Stimulated activated CD4-positive, alpha-beta T cell treated with anti-CD3 and anti-CD28 coated beads, Interleukin-1b, Interleukin-23, amount 100 ng/mL, for 48 hours (primary cell): ENCODE data around the gene ADGRL3.
"Not testable (repeated sequence)": the region's sequence is repeated elsewhere in the genome, so short reads cannot be mapped to it uniquely, and the experiment has no call there.

ENCODE experiments used
- DNase-seq: peaks from one replicate; pipeline ENCODE4 v3.0.0-alpha.2; 2020

ADGRL3 gene

GRCh38 chr4:61933527-61933926, 733.4 kb downstream of the ADGRL3 start:
- DNase-seq = no peak

DNA sequence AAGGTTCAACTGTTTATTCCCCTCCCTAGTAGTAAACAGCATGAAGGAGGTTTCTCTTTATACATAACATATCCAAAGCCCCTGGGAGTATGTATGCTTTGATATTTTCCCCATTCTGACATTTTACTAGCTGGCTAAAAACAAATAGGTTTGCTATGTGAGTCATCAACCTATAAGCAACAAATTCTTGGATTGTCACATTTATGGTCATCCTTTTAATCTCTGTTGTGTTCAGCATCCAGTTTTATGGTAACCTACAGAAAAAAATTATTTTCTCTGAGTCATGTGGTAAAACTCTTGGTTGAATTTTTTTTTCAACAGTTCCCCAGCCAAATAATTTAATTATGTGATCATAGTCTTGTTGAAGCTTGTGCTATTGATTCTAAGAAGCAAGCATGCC, 734.1 kb downstream of the ADGRL3 start:
- DNase-seq = no peak

DNA sequence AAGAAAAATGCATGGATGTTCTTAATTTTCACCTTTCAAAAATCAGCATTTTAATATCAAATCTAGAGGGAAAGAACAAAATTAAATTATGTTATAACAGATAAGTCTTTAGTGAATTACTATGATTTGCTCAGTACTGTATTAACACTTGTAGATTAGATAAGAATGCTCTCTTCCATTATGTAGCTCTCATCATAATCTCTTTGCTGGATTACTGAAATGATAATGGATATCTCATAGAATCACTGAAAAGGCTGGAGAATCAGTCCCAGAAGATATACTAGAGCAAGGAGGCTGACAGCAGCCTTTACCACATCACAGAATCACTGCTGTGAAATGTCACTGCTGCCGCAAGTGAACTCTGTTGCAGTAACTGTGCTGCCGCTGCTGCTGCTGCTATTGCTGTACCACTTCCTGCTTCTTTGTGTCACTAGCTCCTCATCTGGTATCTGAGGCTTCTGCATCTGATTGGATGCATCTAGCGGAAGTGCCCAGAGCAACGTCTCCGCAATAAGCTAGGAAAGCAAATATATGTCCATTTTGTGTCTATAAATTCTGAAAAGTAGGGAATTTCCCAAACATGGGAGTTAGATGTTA, 738.2 kb downstream of the ADGRL3 start:
- peak; percentile 6 for DNase-seq

- DNase-seq = no peak
Measured at GRCh38 chr4:61950625-61951024, 750.5 kb downstream of the ADGRL3 start.

- no peak for DNase-seq
Measured at GRCh38 chr4:61953386-61953785, 753.3 kb downstream of the ADGRL3 start.

DNA sequence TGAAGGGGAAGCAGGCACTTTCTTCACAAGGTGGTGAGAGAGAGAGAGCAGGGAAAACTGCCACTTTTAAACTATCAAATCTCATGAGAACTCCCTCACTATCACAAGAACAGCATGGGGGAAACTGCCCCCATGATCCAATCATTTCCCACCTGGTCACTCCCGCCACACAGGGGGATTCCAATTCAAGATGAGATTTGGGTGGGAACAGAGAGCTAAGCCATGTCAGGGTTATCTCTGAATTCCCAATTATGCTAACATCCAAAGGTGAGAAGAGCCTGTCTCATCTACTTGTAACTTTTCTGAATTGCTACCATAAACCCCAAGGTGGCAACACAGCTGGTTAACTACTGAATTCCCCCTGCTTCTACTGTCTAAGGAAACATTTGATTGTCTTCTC, 758.5 kb downstream of the ADGRL3 start:
- DNase-seq = no peak

GRCh38 chr4:61959087-61959486, 759.0 kb downstream of the ADGRL3 start:
- DNase-seq = no peak

DNA sequence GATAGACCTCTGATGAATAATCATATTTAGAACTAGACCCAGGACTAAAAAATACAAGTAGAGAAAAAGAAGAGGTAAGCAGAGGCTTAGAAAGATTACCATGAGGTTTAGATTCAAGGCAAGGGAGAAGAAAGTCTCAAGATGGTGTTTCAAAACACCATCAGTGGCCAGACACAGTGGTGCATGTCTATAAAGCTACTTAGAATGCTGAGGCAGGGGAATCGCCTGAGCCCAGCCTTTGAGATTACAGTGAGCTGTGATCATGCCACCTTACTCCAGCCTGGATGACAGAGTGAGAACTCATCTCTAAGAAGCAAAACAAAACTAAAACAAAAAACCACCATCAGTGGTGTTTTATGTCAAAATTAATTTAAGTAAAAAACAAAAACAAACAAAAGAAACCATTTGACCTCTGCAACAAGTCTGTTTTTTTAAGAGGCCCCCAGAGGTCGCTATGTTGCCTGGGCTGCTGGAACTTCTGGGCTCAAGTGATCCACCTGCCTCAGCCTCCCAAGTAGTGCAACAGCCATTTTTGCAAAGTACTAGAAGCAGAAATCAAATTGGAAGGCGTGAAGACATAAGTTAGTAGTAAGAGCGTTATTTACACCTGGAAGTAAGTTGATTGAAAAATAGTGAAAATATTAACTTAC, 784.3 kb downstream of the ADGRL3 start:
- no peak for DNase-seq

GRCh38 chr4:61985426-61985825, 785.3 kb downstream of the ADGRL3 start:
- DNase-seq = no peak

GRCh38 chr4:61986929-61987328, 786.8 kb downstream of the ADGRL3 start:
- DNase-seq = not testable (repeated sequence)

DNA sequence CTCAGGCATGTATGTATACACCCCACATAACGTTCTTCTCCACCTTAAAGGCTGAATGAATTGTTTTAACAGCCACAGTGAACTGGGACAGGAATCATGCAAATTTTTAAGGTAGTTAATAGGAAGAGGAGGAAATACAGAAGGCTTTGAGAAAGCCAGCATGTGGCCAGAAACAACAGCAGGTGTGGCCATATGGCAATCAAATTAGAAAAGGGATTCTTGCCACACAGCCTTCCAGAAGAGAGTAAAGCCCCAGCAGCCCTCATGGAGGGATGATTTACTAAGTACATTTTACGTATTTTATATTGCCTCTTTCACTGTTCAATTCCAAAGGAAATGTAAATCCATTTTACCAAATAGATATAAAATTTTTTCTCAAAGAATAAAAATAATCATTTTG, 792.2 kb downstream of the ADGRL3 start:
- no peak for DNase-seq

DNA sequence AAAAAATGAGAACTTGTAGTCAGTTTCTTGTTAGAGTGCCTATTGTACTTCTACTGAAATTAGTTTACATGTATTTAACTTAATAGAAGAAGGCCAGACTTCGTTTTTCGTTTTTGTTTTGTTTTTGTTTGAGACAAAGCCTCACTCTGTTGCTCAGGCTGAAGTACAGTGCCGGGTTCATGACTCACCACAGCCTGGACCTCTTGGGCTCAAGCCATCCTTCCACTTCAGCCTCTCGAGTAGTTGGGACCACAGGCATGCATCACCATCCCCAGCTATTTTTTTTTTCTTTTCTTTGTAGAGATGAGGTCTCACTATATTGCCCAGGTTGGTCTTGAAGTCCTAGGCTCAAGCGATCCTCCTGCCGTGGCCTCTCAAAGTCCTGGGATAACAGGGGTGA, 793.9 kb downstream of the ADGRL3 start:
- no peak for DNase-seq

DNA sequence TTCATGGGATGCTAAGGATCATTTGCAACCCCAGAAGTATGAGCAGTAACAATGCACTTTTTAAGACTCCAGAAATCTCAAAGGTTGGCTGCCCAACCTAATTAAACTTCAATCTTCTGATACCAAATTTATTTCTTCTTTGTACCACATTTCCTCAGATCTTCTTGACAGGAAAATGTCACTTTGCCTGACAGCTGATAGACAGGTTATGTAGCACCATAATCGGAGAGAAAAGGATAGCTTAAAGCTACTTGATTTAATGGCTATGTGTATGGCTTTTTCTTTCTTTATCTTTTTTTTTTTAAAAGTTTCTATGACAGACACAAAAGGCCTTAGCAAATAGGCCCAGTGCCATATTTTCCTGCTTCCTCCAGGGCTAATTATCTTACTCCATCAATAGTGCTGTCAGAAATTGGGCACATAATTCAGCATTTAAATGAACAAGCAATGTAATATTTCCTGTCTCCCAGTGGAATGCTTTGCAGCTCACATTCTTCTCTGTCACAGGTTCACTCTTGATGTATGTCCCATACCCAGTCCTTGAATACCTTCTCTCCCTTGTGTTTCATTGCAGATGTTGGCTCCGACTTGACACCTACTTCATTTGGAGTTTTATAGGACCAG, 795.7 kb downstream of the ADGRL3 start:
- no peak for DNase-seq

DNA sequence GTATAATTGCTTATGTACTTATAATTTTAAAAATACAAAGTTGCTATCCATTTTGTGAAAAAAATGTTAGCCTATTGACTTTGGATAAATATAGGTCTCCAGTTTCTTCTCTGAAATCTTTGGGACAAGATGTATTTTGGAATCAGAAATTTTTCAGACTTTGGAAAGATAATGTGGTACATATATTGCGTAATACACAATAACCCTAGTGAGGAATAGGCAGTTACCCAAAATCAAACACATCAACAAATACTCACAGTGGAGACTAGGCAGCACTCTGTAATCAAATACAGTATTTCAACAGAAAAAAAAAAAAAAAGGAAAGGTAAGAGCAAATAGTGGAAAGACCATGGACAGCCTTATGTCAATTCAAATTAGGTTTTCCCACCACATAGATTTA, 796.8 kb downstream of the ADGRL3 start:
- no peak for DNase-seq

GRCh38 chr4:61997831-61998230, 797.7 kb downstream of the ADGRL3 start:
- no peak for DNase-seq

- DNase-seq = no peak
Measured at GRCh38 chr4:62003695-62004094, 803.6 kb downstream of the ADGRL3 start.

DNA sequence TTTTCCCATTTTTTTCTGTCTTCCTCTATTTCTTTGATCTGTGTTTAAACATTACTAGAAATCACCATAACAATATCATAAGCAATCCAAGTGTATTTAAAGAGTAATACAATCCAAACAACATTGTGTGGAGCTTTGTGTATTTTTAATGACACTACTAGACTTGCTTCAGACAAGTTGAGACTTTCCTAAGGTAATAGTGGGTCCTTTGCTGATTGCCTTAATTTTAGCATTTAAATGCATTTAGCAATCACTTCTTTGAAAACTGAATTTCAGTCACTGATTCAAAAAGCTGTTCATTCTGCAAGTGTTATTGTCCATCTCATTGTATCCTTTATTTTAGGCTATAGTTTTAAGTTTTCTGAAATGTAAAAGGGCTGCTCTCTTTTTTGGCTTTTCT, 804.8 kb downstream of the ADGRL3 start:
- no peak for DNase-seq

DNA sequence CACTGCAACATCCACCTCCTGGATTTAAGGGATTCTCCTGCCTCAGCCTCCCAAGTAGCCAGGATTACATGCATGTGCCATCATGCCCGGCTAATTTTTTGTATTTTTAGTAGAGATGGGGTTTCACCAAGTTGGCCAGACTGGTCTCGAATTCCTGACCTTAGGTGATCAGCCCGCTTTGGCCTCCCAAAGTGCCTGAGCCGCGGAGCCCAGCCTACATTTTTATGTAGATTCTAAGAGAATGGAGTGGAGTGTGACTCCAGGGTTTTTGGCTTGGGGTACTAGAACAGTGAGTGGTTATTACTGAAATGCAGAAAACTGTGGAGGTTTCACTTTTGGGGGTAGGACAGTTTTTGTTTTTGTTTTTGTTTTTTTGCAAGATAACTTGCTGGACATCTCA, 806.0 kb downstream of the ADGRL3 start:
- no peak for DNase-seq

- no peak for DNase-seq
Measured at GRCh38 chr4:62015043-62015739, 815.1 kb downstream of the ADGRL3 start.

GRCh38 chr4:62018537-62018936, 818.4 kb downstream of the ADGRL3 start:
- no peak for DNase-seq

- no peak for DNase-seq
Measured at GRCh38 chr4:62023633-62024032, 823.5 kb downstream of the ADGRL3 start.

GRCh38 chr4:62028745-62029144, 828.6 kb downstream of the ADGRL3 start:
- no peak for DNase-seq

DNA sequence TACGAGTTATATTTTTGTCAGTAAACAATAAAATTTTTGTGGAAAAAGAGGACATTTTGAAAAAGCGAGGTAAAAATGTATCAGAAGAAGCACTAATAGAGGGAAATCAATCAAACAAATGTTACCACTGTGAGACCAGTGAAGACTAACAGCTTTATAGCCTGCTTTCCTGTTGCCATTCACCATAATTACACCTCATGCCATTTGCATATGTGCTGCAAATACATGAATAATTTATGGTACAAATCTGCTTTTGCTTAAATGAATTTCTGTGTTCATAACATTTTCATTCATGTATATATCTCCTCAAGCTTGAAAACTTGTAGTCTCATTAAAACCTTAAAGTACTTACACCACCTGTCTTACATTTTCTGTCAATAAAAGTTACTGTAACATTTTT, 830.8 kb downstream of the ADGRL3 start:
- no peak for DNase-seq

DNA sequence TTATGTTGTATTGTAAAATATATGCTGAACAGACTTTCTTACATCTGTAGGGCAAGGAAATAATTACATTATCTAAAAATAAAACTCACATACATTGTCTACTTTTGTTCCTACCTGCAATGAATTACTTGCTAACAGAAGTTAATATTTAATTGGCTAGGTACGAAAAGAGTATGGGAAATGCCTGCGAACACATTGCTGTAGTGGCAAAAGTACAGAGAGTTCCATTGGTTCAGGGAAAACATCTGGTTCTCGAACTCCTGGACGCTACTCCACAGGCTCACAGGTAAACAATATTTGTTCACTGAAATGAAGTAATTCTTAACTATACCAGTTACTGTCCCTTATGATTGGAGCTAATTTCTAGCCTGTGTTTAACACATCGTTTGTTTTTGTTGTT, 837.4 kb downstream of the ADGRL3 start:
- DNase-seq = no peak
